BE2C (cell line): Measurements from ENCODE around the gene ACVR1B.

Experiments
- DNase-seq: peaks from one replicate; pipeline ENCODE4 v3.0.0-alpha.2; 2020
- H3K27me3 ChIP-seq: fragments of 250-450 bp; sonication (Bioruptor Pico); 2 replicates; pipeline ENCODE4 v1.5.1; 2020; ENCODE audit warnings: mild to moderate bottlenecking
- H3K36me3 ChIP-seq: fragments of 250-450 bp; sonication (Bioruptor Pico); 2 replicates; pipeline ENCODE4 v1.5.1; 2020; ENCODE audit warnings: mild to moderate bottlenecking
- H3K4me1 ChIP-seq: fragments of 250-450 bp; sonication (Bioruptor Pico); 2 replicates; pipeline ENCODE4 v1.5.1; 2020
- H3K4me3 ChIP-seq: 2 replicates; pipeline ENCODE4 v1.5.1; 2011; ENCODE audit warnings: low read depth, low read length
- H3K9me3 ChIP-seq: fragments of 250-450 bp; sonication (Bioruptor Pico); 2 replicates; pipeline ENCODE4 v1.5.1; 2020
- CTCF ChIP-seq: IDR thresholded peaks from 2 replicates; pipeline ENCODE4 v1.5.1; 2012; ENCODE audit warnings: mild to moderate bottlenecking, low read depth, low read length

The ACVR1B gene

GRCh38 chr12:52036587-52037171 is 85.2 kb downstream of the ACVR1B start:
- no peak for TF ChIP-seq CTCF
- peak; percentile 84 for DNase-seq
- Histone ChIP-seq H3K4me3 (peak overlapping the region; percentile 46), H3K4me1 (peaks cover 17% of the 10 kb centered on the region), H3K27me3 (no peaks in the 10 kb centered on the region), H3K9me3 (no peaks in the 10 kb centered on the region), H3K36me3 (no peaks in the 10 kb centered on the region)

GRCh38 chr12:52037248-52037861 is 85.9 kb downstream of the ACVR1B start:
- no peaks in the 10 kb centered on the region for H3K9me3 ChIP-seq
- peaks cover 15% of the 10 kb centered on the region for H3K4me1 ChIP-seq
- TF ChIP-seq CTCF: peak; percentile 31; the same call in 1 of the 2 replicates
- no peaks in the 10 kb centered on the region for H3K27me3 ChIP-seq
- peak overlapping the region; percentile 86 for H3K4me3 ChIP-seq
- peak; percentile 54 for DNase-seq
- H3K36me3 ChIP-seq: no peaks in the 10 kb centered on the region

- no peak for TF ChIP-seq CTCF
- no peak for DNase-seq
- no peaks in the 10 kb centered on the region for H3K9me3 ChIP-seq
- peak overlapping the region; percentile 86 for H3K4me3 ChIP-seq
- H3K27me3 ChIP-seq: no peaks in the 10 kb centered on the region
- peaks cover 13% of the 10 kb centered on the region for H3K4me1 ChIP-seq
- H3K36me3 ChIP-seq: peaks cover 3% of the 10 kb centered on the region
These were observed 86.9 kb downstream of the ACVR1B start for GRCh38 chr12:52038447-52038846.

GRCh38 chr12:52041035-52041434 is 89.5 kb downstream of the ACVR1B start:
- TF ChIP-seq CTCF: no peak
- DNase-seq: no peak
- H3K4me3 ChIP-seq: no peak overlapping the region
- peaks cover 11% of the 10 kb centered on the region for H3K4me1 ChIP-seq
- H3K36me3 ChIP-seq: peaks cover 9% of the 10 kb centered on the region
- no peaks in the 10 kb centered on the region for H3K27me3 ChIP-seq
- no peaks in the 10 kb centered on the region for H3K9me3 ChIP-seq

- no peak for TF ChIP-seq CTCF
- no peak overlapping the region for H3K4me3 ChIP-seq
These were observed 90.2 kb downstream of the ACVR1B start for GRCh38 chr12:52041695-52042123.

GRCh38 chr12:52042706-52043385 is 91.3 kb downstream of the ACVR1B start:
- no peak for TF ChIP-seq CTCF
- Histone ChIP-seq H3K36me3 (peaks cover 9% of the 10 kb centered on the region), H3K9me3 (no peaks in the 10 kb centered on the region), H3K4me3 (no peak overlapping the region), H3K27me3 (no peaks in the 10 kb centered on the region), H3K4me1 (peaks cover 7% of the 10 kb centered on the region; the same call in 1 of the 2 replicates)
- DNase-seq: no peak

More at GRCh38 chr12:52041695-52042123, 90.2 kb downstream of the ACVR1B start:
- Histone ChIP-seq H3K9me3 (no peaks in the 10 kb centered on the region), H3K36me3 (peaks cover 9% of the 10 kb centered on the region), H3K27me3 (no peaks in the 10 kb centered on the region), H3K4me1 (peaks cover 8% of the 10 kb centered on the region)
- peak; percentile 66 for DNase-seq
